Posterior vena cava (tissue), 2 donors: ENCODE data around the gene PLA2G2D. TPM values are rescaled to one million over a fixed set of nuclear protein-coding genes. Genes with fewer than 3 reads are reported as not detected.
"Not testable (repeated sequence)": the region's sequence is repeated elsewhere in the genome, so short reads cannot be mapped to it uniquely, and the experiment has no call there.

ENCODE experiments used
- DNase-seq: peaks from one replicate; pipeline ENCODE4 v3.0.0-alpha.2; 2020; ENCODE audit warnings: low spot score
- intact Hi-C, 2 donors: fragments of 100-400 bp; cut with DNase I; formaldehyde crosslinking; loops; one replicate each; pipeline versions ENCODE4 v1.14.1 to v1.14.2; 2022 to 2023
- total RNA-seq, 2 donors: library from RNA; stranded (reverse); fragmentation: NEBNext Ultra II Directional; extraction: Animal tissue kit (Norgen Biotek cat#: 25700); gene quantifications; one replicate each; pipeline ENCODE4 v1.2.1, GENCODE V29; 2021
- donor health status: DM: yes; HTN: yes; CAD: no.
- donor health status: DM: yes; HTN: yes; CAD: no.

The PLA2G2D gene
- total RNA-seq, 2 donors from 2014 or later: not detected

DNA sequence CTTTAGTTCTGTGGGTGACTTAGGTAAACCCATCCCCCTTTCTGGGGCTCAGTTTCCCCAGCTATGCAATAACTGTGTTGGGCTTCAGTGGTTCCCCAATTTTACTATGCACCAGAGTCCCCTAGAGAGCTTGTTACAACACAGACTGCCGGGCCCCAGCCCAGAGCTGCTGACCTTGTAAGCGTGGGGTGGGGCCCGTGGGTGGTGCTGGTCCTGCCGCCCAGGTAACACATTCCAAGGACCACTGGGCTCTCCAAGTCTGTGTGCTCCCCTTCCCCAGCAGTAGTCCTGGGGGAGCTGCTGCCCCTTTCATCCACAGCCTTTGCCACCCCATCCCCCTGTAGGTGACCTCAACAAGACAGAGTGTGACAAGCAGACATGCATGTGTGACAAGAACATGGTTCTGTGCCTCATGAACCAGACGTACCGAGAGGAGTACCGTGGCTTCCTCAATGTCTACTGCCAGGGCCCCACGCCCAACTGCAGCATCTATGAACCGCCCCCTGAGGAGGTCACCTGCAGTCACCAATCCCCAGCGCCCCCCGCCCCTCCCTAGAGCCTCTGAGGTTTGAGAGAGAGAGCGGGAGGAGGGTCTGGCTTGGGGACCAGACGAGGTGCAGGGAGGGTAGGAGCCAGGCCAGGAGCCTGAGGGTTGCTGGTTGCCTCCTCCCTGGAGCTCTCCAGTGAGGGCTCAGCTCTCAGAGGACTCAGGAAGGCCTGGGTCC, 28.7 kb upstream of the PLA2G2D start:
- intact Hi-C loops: no loop called here
- peak; percentile 65 for DNase-seq

GRCh38 chr1:20143734-20144565, 24.6 kb upstream of the PLA2G2D start:
- intact Hi-C loops: no loop called here
- DNase-seq: peak; percentile 74

GRCh38 chr1:20143318-20143717, 24.0 kb upstream of the PLA2G2D start:
- intact Hi-C loops: no loop called here
- DNase-seq: peak; percentile 50

GRCh38 chr1:20142001-20142710, 22.8 kb upstream of the PLA2G2D start:
- intact Hi-C loops: no loop called here
- DNase-seq: peak; percentile 58

GRCh38 chr1:20141466-20141865, 22.1 kb upstream of the PLA2G2D start:
- intact Hi-C loops: loop anchor here in 1 of 2 donors (1.0 kb wide), 1 partner anchor 27 kb away; no protein-coding TSS in a partner anchor
- DNase-seq: peak; percentile 62

DNA sequence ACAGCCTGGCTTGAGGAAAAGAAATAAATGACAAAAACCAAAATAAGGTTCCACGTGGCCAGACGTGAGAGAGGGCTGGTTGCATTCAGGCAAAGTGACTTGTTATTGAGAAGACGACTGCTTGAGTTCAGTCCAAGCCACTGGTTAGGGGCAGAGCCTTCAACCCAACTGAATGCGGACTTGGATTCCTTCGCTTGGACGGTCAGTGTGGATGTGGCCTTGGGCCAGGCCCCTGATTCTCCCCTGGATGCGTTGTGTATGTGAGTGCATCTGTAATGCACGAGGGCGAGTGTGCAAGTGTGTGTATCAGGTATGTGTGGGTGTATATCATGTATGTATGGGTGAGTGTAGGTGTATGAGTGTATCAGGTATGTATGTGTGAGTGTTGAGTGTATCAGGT, 21.7 kb upstream of the PLA2G2D start:
- intact Hi-C loops: loop anchor here in 1 of 2 donors (1.0 kb wide), 1 partner anchor 27 kb away; no protein-coding TSS in a partner anchor
- peak; percentile 68 for DNase-seq

DNA sequence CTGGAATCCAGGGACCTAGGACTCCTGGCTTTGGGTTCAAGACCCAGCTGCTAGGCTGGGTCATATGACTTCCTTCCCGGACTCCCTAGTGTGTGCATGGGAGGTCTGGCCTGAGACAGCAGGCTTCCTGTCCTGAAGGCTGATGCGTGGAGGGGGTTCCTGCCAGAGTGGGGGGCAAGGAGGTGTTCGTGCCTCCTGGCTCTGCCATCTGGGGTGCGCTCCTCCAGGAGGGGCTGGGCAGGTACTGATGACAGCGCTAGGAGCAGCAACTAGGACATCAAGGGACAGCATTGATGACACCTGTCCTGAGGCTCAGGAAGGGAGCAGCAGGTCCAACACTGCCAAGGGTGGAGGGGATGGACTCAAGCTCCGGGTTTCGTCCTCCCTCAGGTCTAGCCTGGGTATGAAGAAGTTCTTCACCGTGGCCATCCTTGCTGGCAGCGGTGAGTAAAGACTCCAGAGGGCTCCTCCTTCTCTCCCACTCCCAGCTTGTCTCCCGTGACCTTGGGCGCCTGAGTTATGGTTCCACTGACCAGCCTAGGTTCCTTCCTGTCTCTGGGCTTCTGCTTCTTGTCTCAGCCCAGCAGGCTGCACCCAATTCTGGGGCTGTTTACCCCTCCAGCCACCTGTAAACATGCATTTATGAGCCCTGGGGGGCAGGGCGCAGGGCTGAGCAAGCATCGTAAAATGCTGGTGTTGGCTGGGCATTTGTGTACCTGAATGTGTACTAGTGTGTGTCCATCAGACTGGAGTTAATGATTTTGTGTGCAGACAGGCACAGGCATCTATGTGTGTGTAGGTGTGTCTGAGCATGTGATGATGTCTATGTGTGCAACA, 20.7 kb upstream of the PLA2G2D start:
- intact Hi-C loops: no loop called here
- peak; percentile 62 for DNase-seq

GRCh38 chr1:20138961-20139550, 19.7 kb upstream of the PLA2G2D start, which contains the start of gene PLA2G2F:
Gene PLA2G2F, plus strand, starts transcription at chr1:20139323. Its CDS starts 105 bp downstream, at chr1:20139428.
- intact Hi-C loops: no loop called here

DNA sequence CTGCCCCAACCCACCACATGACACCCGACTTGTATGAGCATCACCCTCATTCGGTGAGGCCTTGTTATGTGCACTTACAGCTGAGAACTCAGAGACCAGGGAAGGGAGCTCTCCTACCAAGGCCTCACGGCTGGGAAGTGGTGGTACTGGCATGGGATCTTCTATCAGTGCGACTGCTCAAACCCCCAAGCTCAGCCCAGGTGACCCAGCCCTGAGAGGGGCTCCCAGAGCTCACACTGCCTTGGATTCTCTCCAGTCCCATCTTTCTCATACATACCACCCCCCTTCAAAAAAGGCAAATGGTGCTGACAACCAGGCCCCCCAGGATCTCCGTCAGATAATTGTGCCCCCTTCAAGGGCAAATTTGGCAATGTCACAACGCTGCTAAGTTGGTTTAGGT, 19.0 kb upstream of the PLA2G2D start:
- intact Hi-C loops: no loop called here
- peak; percentile 51 for DNase-seq

More at GRCh38 chr1:20138961-20139550, 19.7 kb upstream of the PLA2G2D start, which contains the start of gene PLA2G2F:
- peak; percentile 53 for DNase-seq

DNA sequence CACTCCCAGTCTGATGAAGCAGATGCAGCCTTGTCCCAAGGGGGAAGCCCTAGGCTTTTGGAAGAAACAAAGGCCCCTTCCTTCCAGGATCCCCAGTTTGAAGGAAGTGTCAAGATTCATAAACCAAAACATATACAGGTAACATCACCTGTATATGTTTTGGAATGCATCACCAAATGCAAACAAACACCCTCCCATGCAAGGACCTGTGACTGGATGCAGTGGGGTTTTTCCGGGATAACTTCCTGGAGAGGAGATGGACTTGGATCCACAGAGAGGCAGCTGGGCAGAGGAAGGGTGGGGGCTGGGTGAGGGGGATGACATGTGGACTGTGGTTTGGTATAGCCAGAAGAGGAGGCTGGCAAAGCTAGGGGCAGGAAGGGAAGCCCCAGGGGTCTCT, 18.3 kb upstream of the PLA2G2D start:
- DNase-seq: peak; percentile 30
- intact Hi-C loops: no loop called here

GRCh38 chr1:20137055-20137454, 17.7 kb upstream of the PLA2G2D start:
- intact Hi-C loops: no loop called here
- DNase-seq: peak; percentile 2

DNA sequence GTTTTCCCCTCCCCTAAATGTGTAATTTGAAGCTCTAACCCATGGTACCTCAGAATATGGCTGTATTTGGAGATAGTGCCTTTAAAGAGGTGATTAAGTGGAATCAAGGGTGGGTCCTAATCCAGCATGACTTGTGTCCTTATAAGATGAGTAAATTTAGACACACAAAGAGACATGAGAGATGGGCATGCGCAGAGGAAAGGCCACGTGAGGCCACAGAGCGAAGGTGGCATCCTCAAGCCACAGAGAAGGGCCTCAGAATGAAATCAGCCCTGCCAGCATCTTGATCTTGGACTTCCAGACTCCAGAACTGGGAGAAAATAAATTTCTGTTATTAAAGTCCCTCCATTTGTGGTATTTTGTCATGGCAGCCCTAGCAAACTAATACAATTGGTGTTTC, 16.9 kb upstream of the PLA2G2D start:
- intact Hi-C loops: no loop called here
- DNase-seq: peak; percentile 12

DNA sequence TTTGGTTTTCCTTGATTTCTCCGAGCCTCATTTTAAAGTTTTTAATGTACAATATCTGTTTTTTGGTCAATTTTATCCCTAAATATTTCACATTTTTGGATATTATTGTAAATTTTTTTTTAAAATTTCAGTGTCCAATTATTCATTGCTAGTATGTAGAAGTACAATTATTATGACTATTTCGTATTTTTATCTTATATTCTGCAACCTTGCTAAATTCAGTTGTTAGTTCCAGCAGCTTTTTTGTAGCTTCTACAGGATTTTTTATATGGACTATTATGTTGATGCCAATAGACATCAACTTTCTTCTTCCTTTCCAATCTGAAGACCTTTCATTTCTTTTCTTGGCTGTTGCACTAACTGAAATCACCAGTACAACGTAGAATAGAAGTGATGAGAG, 15.7 kb upstream of the PLA2G2D start:
- intact Hi-C loops: no loop called here
- no peak for DNase-seq

GRCh38 chr1:20130518-20130917, 11.2 kb upstream of the PLA2G2D start:
- peak; percentile 15 for DNase-seq
- intact Hi-C loops: not testable (repeated sequence)

DNA sequence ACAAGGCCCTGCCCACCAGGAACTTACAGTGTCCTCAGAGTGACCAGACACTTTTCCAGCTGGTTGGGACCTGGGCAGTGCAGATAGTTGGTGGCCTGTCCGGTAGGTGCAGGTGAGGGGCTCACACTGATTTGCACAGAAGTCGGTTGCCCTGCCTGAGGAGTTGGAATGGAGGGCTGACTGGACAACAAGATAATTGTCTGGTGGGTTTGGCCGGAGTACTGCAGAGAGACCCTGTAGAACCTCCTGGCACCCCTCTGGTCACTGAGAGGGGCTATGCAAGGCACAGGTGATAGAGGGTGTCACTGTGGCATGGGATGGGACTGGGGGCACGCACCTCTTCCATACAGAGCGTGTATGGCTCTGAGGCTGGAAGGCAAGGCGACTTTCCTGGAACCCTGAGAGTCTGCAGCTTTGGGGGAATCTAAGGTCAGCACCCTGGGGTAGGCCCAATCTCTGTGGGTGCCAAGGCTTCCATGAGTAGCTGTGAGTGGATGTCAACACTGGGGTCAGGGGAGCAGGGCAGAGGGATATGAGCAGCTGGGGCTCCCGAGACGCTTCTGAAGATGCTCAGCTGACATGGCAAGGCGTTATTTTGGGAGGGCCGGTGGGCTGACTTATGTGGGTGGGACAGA, 7.6 kb upstream of the PLA2G2D start:
- DNase-seq: peak; percentile 59
- intact Hi-C loops: no loop called here

DNA sequence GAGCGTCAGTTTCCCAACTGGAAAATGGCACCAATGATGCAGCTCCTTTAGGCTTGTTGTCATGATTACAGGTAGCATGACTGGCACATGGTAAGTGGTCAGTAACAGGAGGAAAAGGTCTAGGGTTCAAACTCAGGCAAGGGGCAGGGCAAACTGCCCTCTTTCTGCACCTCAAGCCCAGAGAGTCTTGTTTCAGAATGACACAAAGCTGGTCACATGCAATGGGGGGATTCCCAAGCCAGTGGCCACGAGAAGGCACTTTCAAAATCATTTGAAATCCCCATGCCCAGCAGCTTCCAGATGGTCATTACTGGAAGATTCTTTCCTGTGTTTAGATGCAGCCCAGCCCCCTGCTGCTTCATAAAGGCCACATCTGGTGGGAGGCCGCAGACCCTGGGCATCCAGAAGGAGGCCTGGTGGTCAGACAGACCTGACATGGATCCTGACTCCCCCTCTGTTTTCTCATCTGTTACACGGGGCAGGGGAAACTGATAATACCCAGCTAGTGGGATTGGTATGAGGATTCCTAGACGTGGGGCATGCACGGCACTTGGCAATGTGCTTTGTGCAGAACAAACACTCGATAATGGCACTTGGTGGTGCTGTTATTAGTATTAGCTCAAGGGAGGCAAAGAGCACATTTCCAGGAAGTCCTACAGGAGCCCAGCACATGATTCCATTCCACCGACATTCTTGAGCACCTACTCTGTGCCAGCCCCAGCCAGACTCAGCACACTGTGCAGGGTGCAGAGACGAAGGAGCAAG, 6.9 kb upstream of the PLA2G2D start:
- intact Hi-C loops: no loop called here
- DNase-seq: no peak

GRCh38 chr1:20125100-20125499, 5.8 kb upstream of the PLA2G2D start:
- DNase-seq: no peak
- intact Hi-C loops: no loop called here
